SW 1271 (cell line): ENCODE results near the gene BARX1.
"Not testable (repeated sequence)": the region's sequence is repeated elsewhere in the genome, so short reads cannot be mapped to it uniquely, and the experiment has no call there.

ENCODE experiments used
- DNase-seq, 2 experiments: peaks; one replicate each; lab custom pipeline; 2025; lab: John Stamatoyannopoulos, UW

BARX1 gene

GRCh38 chr9:93951655-93952118 is 3.5 kb downstream of the BARX1 start:
- DNase-seq: no peak

GRCh38 chr9:93950619-93951601 is 4.2 kb downstream of the BARX1 start:
- DNase-seq: no peak

GRCh38 chr9:93949694-93950449 is 5.3 kb downstream of the BARX1 start:
- no peak for DNase-seq

- no peak for DNase-seq
Measured at GRCh38 chr9:93949073-93949693, 6.0 kb downstream of the BARX1 start.

GRCh38 chr9:93948441-93949072 is 6.6 kb downstream of the BARX1 start:
- DNase-seq: no peak

- no peak for DNase-seq
Measured at GRCh38 chr9:93947409-93948070, 7.6 kb downstream of the BARX1 start.

- DNase-seq: no peak
Measured at GRCh38 chr9:93946338-93946712, 8.8 kb downstream of the BARX1 start.

- no peak for DNase-seq
Measured at GRCh38 chr9:93945400-93946337, 9.5 kb downstream of the BARX1 start.

- no peak for DNase-seq
Measured at GRCh38 chr9:93944011-93944410, 11.1 kb downstream of the BARX1 start.

- DNase-seq: no peak
Measured at GRCh38 chr9:93942161-93942560, 13.0 kb downstream of the BARX1 start.

GRCh38 chr9:93941493-93941892 is 13.7 kb downstream of the BARX1 start:
- no peak for DNase-seq

- no peak for DNase-seq
Measured at GRCh38 chr9:93940951-93941350, 14.2 kb downstream of the BARX1 start.

- not testable (repeated sequence) for DNase-seq
Measured at GRCh38 chr9:93939589-93939988, 15.6 kb downstream of the BARX1 start.

GRCh38 chr9:93937193-93937592 is 18.0 kb downstream of the BARX1 start:
- no peak for DNase-seq

- DNase-seq: no peak
Measured at GRCh38 chr9:93931905-93932304, 23.2 kb downstream of the BARX1 start.

- DNase-seq: no peak
Measured at GRCh38 chr9:93930070-93930469, 25.1 kb downstream of the BARX1 start.

- no peak for DNase-seq
Measured at GRCh38 chr9:93929231-93929630, 25.9 kb downstream of the BARX1 start.

- DNase-seq: no peak
Measured at GRCh38 chr9:93922535-93922934, 32.6 kb downstream of the BARX1 start.

GRCh38 chr9:93920131-93920800 is 34.9 kb downstream of the BARX1 start:
- no peak for DNase-seq

GRCh38 chr9:93918061-93918460 is 37.1 kb downstream of the BARX1 start:
- no peak for DNase-seq
